ENCODE results near the gene APMAP.

APMAP gene

DNA sequence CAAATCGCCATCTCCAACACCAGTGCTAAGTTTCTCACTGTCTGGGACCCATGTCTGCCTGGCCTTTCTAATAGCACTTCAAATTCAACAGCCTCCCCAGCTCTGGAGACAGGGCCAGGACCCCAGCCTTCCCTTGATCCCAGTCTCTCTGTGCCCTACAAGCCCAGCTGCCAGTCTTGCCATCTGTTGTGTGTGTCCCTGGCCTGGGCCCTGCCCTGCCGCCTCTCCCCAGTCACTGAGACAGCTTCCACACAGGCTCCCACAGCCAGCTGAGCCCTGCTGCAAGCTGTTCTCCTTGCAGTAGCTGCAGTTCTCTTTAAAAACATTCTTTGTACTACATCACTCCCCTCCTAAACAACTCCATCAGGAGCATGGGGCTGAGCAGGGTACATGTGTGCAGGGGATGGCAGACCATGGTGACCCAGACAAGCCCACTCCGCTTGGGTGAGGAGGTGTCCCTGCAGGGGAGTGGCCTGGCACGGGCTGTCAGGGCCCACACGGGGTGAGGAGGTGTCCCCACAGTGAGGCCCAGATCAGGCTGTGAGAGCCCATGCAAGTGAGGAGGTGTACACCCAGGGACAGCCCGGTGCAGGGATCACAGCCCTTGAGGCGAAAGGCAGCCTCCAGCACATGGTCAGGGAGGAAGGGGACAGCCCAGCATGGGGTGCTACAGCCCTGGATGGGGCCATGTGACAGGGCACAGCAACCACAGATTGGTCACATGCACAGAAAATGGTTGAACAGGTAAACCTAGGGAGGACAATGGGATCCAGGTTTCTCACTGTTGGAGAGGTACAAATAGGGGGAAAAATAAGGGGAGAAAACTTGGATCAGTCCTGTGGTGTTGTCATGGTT is 27.3 kb downstream of the APMAP start:
- DNase-seq (ENCODE audit: low read depth), result no peak

DNA sequence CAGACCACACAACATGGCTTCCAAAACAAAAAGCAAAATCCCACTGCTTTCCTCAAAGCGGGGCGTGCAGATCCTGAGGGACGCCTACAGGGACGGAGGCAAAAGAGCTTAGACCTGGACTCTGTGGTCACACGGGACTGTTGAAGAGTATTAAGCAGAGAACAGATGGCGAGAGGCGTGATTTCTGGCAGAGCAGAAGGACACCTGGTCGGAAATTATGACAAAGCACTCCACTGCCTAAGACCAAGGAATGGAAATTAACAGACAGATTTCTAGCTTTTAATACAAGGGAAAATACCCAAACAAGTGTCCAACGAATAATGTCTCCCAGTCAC is 28.1 kb downstream of the APMAP start:
- DNase-seq (ENCODE audit: low read depth), result no peak

DNA sequence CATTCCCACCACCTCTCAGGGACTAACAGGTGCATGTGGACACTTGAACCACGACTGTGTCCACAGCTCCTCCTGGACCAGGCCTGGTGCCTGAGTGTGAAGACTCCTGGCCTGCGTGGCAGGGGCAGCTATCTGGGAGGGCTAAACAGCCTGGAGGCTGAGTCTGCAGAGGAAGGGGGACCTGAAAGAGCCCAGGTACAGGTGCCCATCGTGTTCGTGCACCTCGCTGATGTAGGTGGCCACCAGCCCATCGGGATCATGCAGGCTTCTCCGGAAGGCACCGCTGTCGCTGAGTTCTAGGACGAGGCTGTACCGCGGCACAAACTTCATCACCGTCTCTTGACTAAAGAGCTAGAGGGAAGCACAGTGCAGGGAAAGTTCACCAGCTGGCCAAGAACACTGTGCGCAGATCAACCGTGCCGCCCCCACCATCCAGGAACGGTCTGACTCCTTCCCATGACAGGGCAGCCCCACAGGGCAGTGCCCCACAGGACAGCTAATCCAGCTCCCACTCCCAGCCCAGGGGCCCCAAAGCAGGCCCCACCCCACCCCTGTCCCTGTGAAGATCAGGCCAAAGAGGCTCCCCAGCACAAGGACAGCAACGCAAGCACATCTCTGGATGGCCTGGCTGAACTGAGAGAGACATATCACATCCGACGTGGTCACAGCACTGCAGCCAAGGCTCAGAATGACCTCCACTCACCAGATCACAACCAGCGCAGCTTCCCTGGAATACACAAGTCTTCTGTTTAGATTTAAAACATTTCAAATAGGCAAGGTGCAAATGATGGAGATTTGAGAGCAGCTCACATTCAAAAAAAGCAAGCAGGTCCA is 28.7 kb downstream of the APMAP start:
- no peak for DNase-seq (ENCODE audit: low read depth)

DNA sequence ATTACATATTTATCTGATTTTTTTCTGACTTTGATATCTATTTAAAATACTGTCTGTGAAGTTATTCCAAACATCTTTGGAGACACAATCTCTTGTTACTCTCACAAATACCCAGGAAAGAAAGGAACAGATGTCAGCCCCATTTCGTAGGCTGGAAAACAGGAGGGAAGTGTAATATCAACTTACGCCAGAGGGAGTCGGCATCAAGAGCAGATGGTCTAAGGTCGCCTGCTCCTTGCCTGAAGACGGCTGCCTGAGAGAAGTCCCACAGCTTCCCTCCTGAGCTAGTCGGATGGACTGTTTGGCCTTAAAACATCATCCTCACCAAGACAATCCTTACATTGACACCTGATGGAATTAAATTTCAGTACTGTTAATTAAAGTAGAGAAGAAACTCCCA is 30.0 kb downstream of the APMAP start:
- no peak for DNase-seq (ENCODE audit: low read depth)

DNA sequence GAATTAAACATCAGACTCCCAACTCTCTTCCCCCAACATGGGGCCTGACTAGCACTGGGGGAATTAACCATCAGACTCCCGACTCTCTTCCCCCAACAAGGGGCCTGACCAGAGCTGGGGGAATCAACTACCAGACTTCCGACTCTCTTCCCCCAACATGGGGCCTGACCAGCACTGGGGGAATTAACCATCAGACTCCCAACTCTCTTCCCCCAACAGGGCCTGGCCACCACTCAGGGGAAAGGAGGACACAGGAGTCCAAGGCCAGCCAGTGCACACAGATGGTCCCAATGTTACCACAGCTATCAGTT is 30.4 kb downstream of the APMAP start:
- no peak for DNase-seq (ENCODE audit: low read depth)

DNA sequence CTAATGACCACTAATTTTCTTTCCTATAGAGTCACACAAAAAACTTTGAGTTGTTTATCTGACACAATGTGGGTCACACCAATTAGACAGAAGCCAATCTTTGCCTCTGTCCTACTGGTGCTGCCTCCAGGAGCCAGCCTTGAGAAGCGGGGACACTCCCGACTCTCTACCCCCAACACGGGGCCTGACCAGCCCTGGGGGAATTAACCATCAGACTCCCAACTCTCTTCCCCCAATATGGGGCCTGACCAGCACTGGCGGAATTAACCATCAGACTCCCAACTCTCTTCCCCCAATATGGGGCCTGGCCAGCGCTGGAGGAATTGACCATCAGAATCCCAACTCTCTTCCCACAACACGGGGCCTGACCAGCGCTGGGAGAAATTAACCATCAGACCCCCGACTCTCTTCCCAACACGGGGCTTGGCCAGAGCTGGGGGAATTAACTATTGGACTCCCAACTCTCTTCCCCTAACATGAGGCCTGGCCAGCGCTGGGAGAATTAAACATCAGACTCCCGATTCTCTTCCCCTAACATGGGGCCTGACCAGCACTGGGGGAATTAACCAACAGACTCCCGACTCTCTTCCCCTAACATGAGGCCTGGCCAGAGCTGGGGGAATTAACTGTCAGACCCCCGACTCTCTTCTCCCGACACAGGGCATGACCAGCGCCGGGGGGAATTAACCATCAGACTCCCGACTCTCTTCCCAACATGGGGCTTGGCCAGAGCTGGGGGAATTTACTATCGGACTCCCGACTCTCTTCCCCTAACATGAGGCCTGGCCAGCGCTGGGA is 31.0 kb downstream of the APMAP start:
- DNase-seq (ENCODE audit: low read depth), result no peak

DNA sequence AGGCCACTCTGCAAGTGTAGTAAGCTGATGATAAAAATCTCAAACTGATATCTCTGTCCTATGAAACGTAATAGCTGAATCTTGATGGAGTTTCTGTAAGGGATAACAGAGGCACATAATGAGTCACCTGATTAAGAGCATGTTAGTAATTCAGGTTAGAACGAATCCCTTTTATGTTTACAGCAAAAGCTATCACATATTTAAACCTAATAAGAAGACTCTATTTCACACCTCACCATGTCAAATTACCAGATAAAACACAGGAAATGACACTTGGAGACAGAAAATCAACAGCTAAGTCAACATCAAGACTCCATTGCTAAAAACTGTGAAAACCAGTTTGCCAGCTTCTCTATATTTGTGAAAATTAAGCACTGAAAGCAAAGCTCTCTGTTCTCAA is 31.7 kb downstream of the APMAP start:
- DNase-seq (ENCODE audit: low read depth), result no peak

DNA sequence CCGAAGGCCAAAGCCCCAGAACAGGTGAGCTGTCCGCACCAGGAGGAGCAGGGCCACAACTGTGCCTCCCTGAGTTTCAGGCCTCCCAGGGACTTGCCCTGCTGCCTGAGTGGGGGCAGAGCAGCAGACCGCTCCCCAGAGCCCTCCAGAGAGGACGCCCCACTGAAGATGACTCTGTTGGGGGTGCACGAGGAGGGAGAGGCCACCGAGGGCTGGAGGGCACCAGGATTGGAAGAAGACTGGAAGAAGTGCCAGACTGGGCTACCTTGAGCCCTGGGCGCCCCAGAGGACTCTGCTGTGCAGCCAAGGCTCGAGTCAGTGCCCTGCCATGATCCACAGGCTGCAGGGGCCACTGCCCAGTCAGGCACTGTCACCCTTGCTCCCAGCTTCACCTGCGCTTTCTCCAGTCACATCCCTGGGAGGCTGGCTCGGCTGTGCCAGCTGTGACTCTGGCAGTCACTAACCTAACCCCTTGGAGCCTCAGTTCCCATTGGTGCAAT is 32.2 kb downstream of the APMAP start:
- DNase-seq (ENCODE audit: low read depth), result no peak

DNA sequence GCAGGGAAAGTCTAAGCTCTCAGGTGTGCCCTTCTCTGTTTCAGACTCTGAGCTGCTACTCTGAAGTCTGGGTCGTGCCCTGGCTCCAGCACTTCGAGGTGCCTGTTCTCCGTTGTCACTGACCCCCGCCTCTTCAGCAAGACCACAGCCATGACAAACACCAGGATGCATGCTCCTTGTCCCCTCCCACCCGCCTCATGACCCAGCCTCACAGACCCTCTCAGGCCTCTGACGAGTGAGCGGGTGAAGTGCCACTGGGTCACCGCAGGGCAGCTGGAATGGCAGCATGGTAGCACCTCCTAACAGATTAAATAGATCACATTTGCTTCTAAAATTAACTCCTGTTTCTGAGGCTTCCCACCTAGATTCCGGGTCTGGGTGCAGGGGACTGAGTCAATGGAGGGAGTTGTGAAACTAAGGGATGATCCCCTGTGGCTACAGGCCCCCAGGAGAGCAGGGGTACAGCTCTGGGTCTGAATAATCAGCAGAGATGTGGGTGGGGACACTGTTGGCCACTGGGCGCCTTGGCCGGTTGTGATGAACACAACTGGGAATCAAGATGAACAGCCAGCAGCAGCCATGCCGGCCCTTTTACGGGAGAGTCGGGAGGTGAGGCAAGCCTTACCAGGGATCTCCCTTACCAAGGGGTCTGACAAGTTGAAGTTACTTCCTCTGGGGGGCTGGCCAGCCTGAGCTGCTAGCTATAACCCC is 32.8 kb downstream of the APMAP start:
- DNase-seq (ENCODE audit: low read depth), result no peak

DNA sequence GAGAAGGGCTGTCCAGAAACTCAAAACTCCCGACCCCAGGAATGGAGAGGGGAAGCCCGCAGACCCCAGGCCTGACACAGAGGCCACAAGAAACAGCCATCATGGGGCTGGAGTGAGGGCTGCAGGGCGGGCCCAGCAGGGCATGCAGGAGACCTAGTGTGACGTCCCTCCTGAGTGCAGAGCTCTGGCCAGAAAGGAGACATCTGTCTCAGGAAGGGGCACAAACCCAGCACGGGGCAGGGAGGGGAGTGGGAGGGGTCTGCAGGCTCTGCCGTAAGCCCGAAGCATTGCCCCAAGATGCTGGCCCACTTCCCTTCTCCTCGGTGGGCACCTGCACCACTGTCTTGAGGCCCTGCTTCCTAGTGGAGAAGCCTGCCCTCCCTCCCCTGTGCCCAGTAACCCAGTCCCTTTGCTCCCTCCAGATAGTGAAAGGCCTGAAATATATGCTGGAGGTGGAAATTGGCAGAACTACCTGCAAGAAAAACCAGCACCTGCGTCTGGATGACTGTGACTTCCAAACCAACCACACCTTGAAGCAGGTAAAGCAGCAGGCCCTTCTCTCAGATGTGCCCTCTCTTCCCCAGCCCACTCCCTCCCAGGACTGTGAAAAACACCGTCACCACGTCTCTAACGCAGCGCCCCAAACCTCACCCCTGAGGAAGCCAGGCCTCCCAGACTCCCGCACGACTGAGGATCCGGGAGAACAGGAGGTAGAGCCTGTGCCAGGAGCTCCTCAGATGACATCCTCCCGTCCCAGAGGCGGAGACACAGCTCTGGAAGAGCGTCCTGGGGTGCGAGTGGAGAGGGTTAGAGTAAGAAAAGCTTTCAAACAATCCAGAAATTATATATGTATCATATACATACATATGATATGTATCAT is 33.8 kb downstream of the APMAP start:
- no peak for DNase-seq (ENCODE audit: low read depth)

DNA sequence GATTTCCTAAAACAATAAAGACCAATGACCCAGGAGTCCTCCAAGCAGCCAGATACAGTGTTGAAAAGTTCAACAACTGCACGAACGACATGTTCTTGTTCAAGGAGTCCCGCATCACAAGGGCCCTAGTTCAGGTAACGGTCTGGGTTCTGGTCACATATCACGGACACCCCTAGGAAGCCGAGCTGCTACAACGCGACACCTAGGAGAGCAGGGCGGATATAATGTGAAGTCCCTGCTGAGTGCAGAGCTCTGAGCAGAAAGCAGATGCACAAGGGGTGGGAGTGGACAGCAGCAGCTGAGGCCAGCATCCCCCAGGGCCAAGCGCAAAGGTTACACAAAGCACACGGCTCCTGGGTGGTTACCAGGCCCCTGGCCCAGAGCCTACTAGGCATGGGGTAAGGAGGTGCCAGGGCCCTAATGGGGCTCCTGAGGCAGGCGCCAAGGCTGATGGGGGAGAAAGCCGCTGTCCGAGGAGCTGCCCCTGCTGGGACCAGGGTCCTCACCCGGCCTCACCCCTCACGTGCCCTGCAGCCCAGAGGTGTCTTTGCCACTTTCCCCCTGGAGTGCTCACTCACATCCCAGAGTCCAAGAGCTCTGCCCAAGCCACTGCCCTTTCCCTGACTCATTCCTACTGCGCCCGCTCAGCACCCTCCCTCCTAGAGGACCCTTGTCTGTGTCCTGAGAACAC is 35.1 kb downstream of the APMAP start:
- no peak for DNase-seq (ENCODE audit: low read depth)

DNA sequence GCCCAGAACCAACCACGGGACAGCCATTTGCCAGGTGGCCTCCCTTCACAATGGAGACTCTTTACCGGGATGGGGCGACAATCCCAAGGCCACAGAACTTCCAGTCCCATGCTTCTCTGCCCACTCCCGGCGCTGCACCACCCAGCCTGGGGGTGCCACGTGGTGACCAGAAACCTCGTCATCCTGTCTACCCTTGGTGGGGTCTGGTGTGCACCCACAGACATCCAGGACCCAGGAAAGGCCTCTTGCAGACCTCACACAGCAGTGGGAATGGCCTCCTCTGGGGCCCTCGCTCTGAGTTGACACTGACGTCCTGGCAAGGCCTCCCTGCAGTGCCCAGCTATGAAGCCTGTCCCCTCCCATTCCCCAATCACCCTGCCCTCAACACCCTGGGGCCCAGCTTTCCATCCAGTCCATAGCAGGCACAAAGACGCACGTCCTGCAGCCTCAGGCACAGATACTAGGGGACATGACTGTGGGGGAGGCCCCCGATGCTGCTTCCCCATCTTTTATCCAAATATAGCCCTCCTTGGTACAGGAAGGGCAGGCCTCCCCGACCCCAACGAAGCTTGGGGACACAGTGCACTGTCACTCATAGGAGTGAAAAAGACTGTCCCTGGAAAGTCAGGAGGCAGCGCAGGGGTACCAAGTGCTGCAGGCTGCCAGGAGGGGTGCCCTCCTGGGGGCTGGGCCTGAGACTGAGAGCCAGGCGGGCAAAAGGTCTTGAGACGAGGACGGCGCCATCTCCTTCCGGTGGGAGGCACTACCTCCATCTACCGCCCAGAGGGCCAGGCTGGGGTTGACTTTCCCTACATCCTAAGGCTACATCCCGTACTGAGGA is 36.3 kb downstream of the APMAP start:
- DNase-seq (ENCODE audit: low read depth), result no peak

DNA sequence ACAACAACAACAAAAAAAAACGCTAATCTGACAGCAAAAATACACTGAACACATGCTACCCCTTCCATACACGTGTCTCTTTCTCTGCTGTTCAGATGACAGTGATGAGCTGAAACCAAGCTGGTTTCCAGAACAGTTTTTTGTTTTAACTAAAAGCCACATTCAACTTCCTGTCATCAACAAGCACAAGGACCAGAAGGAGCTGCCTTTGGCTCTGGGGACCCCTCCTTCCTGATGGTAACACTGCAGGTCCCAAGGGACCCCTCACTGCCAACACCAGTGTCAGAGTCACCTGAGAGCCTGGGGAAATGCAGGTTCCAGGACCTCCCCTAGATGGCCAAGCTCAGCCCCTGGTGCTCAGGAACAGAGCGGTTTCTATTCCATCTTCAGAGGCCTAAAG is 37.5 kb downstream of the APMAP start:
- DNase-seq (ENCODE audit: low read depth), result no peak

DNA sequence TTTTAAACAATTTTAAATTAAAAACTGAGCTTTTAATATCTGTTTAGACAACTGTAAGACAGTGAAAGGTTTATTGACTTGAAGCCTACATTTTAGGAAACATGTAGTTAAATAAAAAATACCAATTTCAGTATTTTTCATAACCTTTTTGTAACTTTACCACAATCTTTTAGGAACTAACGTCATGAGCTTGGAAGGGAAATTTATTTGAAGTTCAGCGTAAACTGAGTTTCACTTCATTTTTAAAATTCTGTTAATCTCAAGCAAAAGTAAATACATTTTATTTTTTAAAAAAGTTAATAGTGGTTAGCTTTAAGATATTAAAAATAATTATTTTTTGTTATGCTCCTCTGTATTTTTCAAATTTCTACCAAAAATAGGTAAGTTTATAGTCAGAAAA is 38.0 kb downstream of the APMAP start:
- DNase-seq (ENCODE audit: low read depth), result no peak

DNA sequence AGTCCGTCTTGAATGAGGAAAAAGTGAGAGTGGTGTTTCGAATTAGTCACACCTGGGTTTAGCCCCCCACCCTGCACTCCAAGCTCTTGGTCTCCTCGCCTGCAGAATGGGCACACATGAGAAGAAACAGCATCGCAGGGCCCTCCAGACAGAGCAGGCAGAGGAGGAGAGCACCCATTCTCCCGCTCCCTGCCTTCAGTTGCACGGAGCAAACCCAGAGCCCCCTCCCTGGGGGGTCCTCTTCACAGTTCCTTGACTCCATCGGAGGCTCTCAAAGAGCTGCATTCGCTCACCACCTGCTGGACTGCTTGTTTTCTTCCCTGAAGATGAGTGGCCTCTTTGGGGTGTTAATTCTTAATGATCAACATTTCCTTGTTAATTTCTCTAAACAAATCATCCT is 38.4 kb downstream of the APMAP start:
- no peak for DNase-seq (ENCODE audit: low read depth)

DNA sequence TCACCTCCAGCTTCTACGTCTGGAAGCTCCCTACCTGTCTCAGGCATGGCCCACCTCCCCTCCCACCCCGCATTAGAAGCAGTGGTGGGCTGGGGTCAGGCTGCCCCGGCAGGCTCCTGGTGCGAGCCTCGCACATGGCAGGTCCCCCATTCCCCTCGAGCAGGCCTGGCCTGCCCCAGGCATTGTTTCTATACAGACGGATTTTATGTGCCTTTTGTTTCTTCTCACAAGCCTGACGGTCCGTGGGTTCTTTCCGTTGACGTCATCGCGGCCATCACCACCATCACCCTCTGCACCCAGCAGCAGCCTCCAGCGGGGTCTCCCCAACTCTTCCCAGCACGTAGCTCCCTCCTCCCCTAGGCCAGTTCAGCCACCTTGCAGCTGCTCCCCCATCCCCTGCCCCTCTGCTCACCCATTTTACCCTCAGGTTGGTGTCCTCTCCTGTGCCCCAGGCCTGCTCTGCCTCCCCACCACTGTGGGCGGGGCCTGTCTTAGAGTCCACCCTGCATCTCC is 38.9 kb downstream of the APMAP start:
- DNase-seq (ENCODE audit: low read depth), result no peak

DNA sequence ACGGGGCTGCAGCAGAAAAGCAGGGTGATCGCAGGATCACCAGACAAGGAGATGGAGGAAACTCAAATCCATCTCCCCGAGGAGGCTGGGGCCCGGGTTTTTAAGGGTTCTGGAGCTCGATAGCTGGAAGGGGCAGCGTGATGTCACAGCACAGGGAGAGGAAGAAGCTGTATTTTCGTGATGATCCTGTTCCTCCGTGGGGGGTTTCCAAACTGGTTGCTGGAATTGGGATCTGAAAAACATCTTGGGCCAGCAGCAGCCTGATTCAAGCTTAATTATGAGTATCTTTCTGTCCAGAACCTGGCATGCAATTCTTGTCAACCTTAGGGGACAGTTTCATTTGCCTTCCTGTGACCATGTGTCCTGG is 39.4 kb downstream of the APMAP start:
- no peak for DNase-seq (ENCODE audit: low read depth)

DNA sequence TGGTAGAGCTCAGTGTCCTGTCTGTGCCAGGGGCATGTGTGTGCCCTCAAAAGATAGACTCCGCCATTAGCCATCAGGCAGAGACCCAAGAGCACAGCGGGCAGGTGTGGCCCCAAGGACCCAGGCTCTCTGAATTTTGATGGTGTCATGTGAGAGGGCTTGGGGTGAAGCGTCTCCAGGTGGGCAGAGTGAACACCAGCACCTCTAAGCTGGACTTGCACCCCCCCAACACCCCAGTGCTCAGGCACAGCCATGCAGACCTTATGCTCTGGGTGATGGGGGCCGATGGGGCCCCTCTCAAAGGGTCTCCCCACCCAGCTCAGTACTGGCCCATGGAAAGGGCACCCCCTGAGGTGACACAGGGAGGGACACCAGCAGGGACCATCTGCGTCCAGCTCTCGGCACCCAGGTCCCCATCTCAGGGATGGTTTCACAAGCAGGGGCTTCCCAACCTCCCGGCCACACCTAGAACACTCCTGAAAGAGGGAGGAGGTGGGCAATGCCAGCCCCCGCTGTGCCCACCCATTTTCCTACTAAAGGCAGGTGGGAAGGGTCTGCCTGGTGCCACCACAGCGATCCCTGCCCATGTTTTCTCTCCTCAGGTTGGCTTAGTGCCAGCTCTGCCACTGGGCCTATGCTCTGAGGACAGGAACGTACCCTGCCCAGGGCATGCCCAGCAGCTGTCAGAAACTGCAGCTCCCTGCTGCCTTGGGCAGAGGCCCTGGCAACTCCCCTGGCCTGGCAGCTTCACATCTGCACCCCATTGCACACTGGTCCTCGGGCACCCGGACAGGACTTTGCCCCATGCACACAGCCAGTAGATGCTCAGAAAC is 40.0 kb downstream of the APMAP start:
- no peak for DNase-seq (ENCODE audit: low read depth)
